Measurements from ENCODE around the gene GLI2. TPM values are rescaled to one million over a fixed set of nuclear protein-coding genes. Genes with fewer than 3 reads are reported as not detected.

GLI2 gene
- total and polyA plus RNA-seq, 2 of the 8 experiments (the other 6 are each of a cell fraction or from before 2014, with no cell fraction given), result 18.4 to 46.9 TPM

GRCh38 chr2:120749506-120750431 lies 14.1 kb downstream of the GLI2 start:
- Histone ChIP-seq H3K23ac (ENCODE audit: insufficient read length) (no peak overlapping the region), H3K18ac (ENCODE audit: extremely low read depth, low read length) (no peak overlapping the region), H2AFZ (ENCODE audit: low read length) (no peak overlapping the region), H3K79me1 (ENCODE audit: low read depth, low read length) (peaks cover 33% of the 10 kb centered on the region), H2AK5ac (ENCODE audit: low read depth, low read length) (peak overlapping the region; percentile 1; the same call in 1 of the 2 replicates), H4K91ac (replicated peaks; ENCODE audit: insufficient read length, low read length) (peak overlapping the region; percentile 12), H3K4me1 (replicated peaks in 1 of 4; ENCODE audit: control insufficient read depth in 3 of 4, insufficient read depth in 4 of 4, low read length in 3 of 4) (peaks cover 8 to 19% (median 15%) of the 10 kb centered on the region in 4 experiments), H3K14ac (ENCODE audit: insufficient read length) (no peak overlapping the region), H3K36me3 (ENCODE audit: control insufficient read depth in 2 of 4, insufficient read depth in 4 of 4, low read length in 3 of 4) (peaks cover 0 to 5% (median 0%) of the 10 kb centered on the region in 4 experiments; a peak in 1 of 8 replicates), H3K27ac (ENCODE audit: low read depth, low read length) (no peak overlapping the region; the same call in 1 of the 2 replicates), H3K4ac (replicated peaks; ENCODE audit: insufficient read length, low read depth, low read length) (peak overlapping the region; percentile 9), H2BK120ac (replicated peaks; ENCODE audit: low read depth, low read length) (no peak overlapping the region), H3K27me3 (replicated peaks in 1 of 4; ENCODE audit: control insufficient read depth in 3 of 4, extremely low read depth in 1 of 4, insufficient read depth in 3 of 4, low read length in 3 of 4) (no peaks in the 10 kb centered on the region), H3K79me2 (ENCODE audit: control insufficient read depth in 1 of 2, insufficient read depth in 2 of 2, low read length in 2 of 2) (peaks cover 11 to 97% of the 10 kb centered on the region in 2 experiments), H3K9ac (replicated peaks in 1 of 4; ENCODE audit: extremely low read depth in 1 of 4, low read depth in 3 of 4, low read length in 3 of 4) (no peak overlapping the region), H2BK20ac (ENCODE audit: low read length) (no peak overlapping the region), H3K23me2 (ENCODE audit: low read depth, low read length) (peaks cover 2% of the 10 kb centered on the region), H2BK15ac (ENCODE audit: low read length) (no peak overlapping the region), H2BK12ac (ENCODE audit: low read depth, low read length) (0 out of 2 replicates have a peak overlapping the region, but pooled peaks have one; percentile 14), H3K4me2 (ENCODE audit: insufficient read depth in 1 of 2, low read depth in 2 of 2, low read length in 2 of 2) (peak overlapping the region in 1 of 2 experiments; percentile 25; a peak in 1 of 4 replicates), H2BK5ac (ENCODE audit: low read depth, low read length) (peak overlapping the region; percentile 38; the same call in 1 of the 2 replicates), H4K20me1 (replicated peaks in 1 of 2; ENCODE audit: control insufficient read depth in 1 of 2, insufficient read depth in 2 of 2, low read length in 2 of 2) (peaks cover 10 to 39% of the 10 kb centered on the region in 2 experiments), H3K9me3 (ENCODE audit: insufficient read depth in 2 of 2, low read depth in 1 of 2, low read length in 1 of 2) (no peaks in the 10 kb centered on the region), H4K8ac (ENCODE audit: extremely low read depth, insufficient read depth, low read length) (no peak overlapping the region), H3K56ac (replicated peaks; ENCODE audit: insufficient read length, low read depth, low read length) (no peak overlapping the region), H3K4me3 (ENCODE audit: extremely low read depth in 1 of 4, insufficient read depth in 2 of 4, low read depth in 3 of 4, low read length in 4 of 4) (no peak overlapping the region; a peak in 1 of 8 replicates), H4K5ac (ENCODE audit: insufficient read length, low read depth, low read length) (peak overlapping the region; percentile 31)
- 76% methylated on average over 11 of the region's 11 CpGs; no CpG with 5 or more reads in 1 of the 2 experiments for WGBS, 2 experiments (ENCODE audit: extremely low coverage in 1 of 2, insufficient coverage in 1 of 2, insufficient read length in 1 of 2, insufficient replicate concordance in 2 of 2, low coverage in 1 of 2, low lambda C conversion rate in 2 of 2, missing lambda C conversion rate in 1 of 2)
- ChIA-PET CTCF (ENCODE audit: partially characterized antibody) (interaction anchor here (0.9 to 2.0 kb wide), 10 partner anchors 9 to 288 kb away, joined by 3 to 8 read pairs (median 3); no protein-coding TSS in a partner anchor), POLR2A (ENCODE audit: partially characterized antibody) (interaction anchor here (0.8 to 2.4 kb wide), 7 partner anchors 9 to 326 kb away, joined by 3 to 15 read pairs (median 4); partner anchors contain the start of gene GLI2)
- TF ChIP-seq, protein P1, sequence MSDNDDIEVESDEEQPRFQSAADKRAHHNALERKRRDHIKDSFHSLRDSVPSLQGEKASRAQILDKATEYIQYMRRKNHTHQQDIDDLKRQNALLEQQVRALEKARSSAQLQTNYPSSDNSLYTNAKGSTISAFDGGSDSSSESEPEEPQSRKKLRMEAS (IDR thresholded peaks at IDR 0.05), result no peak
- TF ChIP-seq SIRT6 (IDR thresholded peaks at IDR 0.05; ENCODE audit: low read length) (no peak), RNF2 (IDR thresholded peaks at IDR 0.05; ENCODE audit: borderline replicate concordance, low read depth, low read length, missing control alignments, poor library complexity, severe bottlenecking) (no peak), CREB1 (IDR thresholded peaks at IDR 0.05) (no peak), TAF1 (IDR thresholded peaks at IDR 0.05; ENCODE audit: low read depth, low read length) (no peak), JUN (IDR thresholded peaks at IDR 0.05; ENCODE audit: low read depth, low read length) (no peak), FOSL1 (IDR thresholded peaks at IDR 0.05; ENCODE audit: insufficient read depth, low read depth, low read length) (no peak), TBP (IDR thresholded peaks at IDR 0.05; ENCODE audit: low read depth, low read length) (no peak), NRF1 (IDR thresholded peaks at IDR 0.05; ENCODE audit: low read depth, low read length) (no peak), CTBP2 (IDR thresholded peaks at IDR 0.05; ENCODE audit: borderline replicate concordance, insufficient read depth, insufficient read length, low read length) (no peak)
- DNase-seq (ENCODE audit: low read depth in 1 of 2, low spot score in 2 of 2), result peak in 1 of 2 experiments; percentile 52
- FAIRE-seq, result peak; percentile 36

Data from H1 (cell line).